Endothelial cell of umbilical vein (primary cell): ENCODE measurements around the gene SLC12A1. TPM values are rescaled to one million over a fixed set of nuclear protein-coding genes. Genes with fewer than 3 reads are reported as not detected.

Experiments
- BruUV-seq: library from RNA; stranded (reverse); fragments of 400-500 nt; replicated peaks from 2 replicates; lab custom pipeline; 2021; lab: Mats Ljungman, UMichigan
- CTCF ChIA-PET: fragments of 300-600, 350-600 bp; sonication (Branson Sonifier 250); formaldehyde crosslinking; loops from one replicate; lab custom pipeline; 2021; ENCODE audit warnings: antibody characterized with exemption, inconsistent platforms; lab: Charles Lee
- POLR2A ChIA-PET: fragments of 300-600, 350-600 bp; sonication (Branson Sonifier 250); formaldehyde crosslinking; loops from one replicate; lab custom pipeline; 2021; ENCODE audit warnings: antibody characterized with exemption, inconsistent platforms; lab: Charles Lee
- DNase-seq: peaks from one replicate; pipeline ENCODE4 v3.0.0-alpha.2; 2011; ENCODE audit warnings: low read depth, low spot score
- FAIRE-seq: peaks from 2 replicates; lab custom pipeline; 2011; peaks lifted over from hg19 to GRCh38; lab: Jason Lieb, UNC
- H2AFZ ChIP-seq: 2 replicates; pipeline ENCODE4 v1.6.0; 2012; ENCODE audit warnings: low read depth, low read length, control low read depth, inconsistent platforms
- H3K27ac ChIP-seq: 2 replicates; pipeline ENCODE4 v1.5.1; 2011; ENCODE audit warnings: low read depth, mild to moderate bottlenecking, control low read depth, low read length, moderate library complexity; ENCODE audit not compliant: insufficient read depth
- H3K27me3 ChIP-seq, 2 experiments: 2 replicates each; pipeline versions ENCODE4 v1.6.0 to v1.6.1; 2011; ENCODE audit warnings: low read length in 2 of 2, mixed read lengths in 1 of 2; ENCODE audit not compliant: control insufficient read depth in 2 of 2, insufficient read depth in 2 of 2
- H3K36me3 ChIP-seq, 2 experiments: 2 replicates in 1 of 2; 3 replicates in 1 of 2; pipeline ENCODE4 v1.5.1; 2011; ENCODE audit warnings: low read length in 2 of 2, mild to moderate bottlenecking in 1 of 2, moderate library complexity in 1 of 2; ENCODE audit not compliant: control insufficient read depth in 2 of 2, insufficient read depth in 2 of 2; ENCODE audit errors: extremely low read depth in 1 of 2
- H3K4me1 ChIP-seq: 3 replicates; pipeline ENCODE4 v1.5.1; 2011; ENCODE audit warnings: mild to moderate bottlenecking, low read length; ENCODE audit not compliant: control insufficient read depth, insufficient read depth; ENCODE audit errors: extremely low read depth
- H3K4me2 ChIP-seq: 2 replicates; pipeline ENCODE4 v1.6.1; 2011; ENCODE audit warnings: low read length, control low read depth, mixed read lengths; ENCODE audit not compliant: insufficient read depth
- H3K4me3 ChIP-seq, 3 experiments: fragments of 200-600 bp in 1 of 3; sonication (generic), shearing (Covaris generic) in 1 of 3; replicated peaks in 1 of 3; 2 replicates each; pipeline ENCODE4 v1.5.1; 2011 to 2016; ENCODE audit warnings: control low read depth in 3 of 3, low read length in 3 of 3, mild to moderate bottlenecking in 2 of 3, inconsistent platforms in 1 of 3, low read depth in 1 of 3, moderate library complexity in 1 of 3; ENCODE audit not compliant: insufficient read depth in 1 of 3
- H3K79me2 ChIP-seq: 2 replicates; pipeline ENCODE4 v1.6.0; 2012; ENCODE audit warnings: low read length, inconsistent platforms; ENCODE audit not compliant: control insufficient read depth, insufficient read depth
- H3K9ac ChIP-seq: replicated peaks from 2 replicates; pipeline ENCODE3; 2011; ENCODE audit warnings: low read length, control low read depth; ENCODE audit not compliant: insufficient read depth; ENCODE audit errors: extremely low read depth
- H3K9me1 ChIP-seq: replicated peaks from 3 replicates; pipeline ENCODE4 v1.6.0; 2011; ENCODE audit warnings: mild to moderate bottlenecking, low read length; ENCODE audit not compliant: control insufficient read depth, insufficient read depth; ENCODE audit errors: extremely low read depth
- H3K9me3 ChIP-seq: replicated peaks from 2 replicates; pipeline ENCODE4 v1.5.1; 2012; ENCODE audit warnings: low read length, inconsistent platforms; ENCODE audit not compliant: control insufficient read depth, insufficient read depth
- H4K20me1 ChIP-seq: replicated peaks from 2 replicates; pipeline ENCODE3; 2011; ENCODE audit warnings: mild to moderate bottlenecking, low read length; ENCODE audit not compliant: control insufficient read depth, insufficient read depth; ENCODE audit errors: extremely low read depth
- EZH2 ChIP-seq: IDR thresholded peaks from 2 replicates; pipeline ENCODE4 v1.6.1; 2012; ENCODE audit warnings: borderline replicate concordance, low read depth, mild to moderate bottlenecking, moderate library complexity, low read length, inconsistent platforms; ENCODE audit not compliant: severe bottlenecking
- FOS ChIP-seq: IDR thresholded peaks from 2 replicates; pipeline ENCODE4 v1.6.1; 2011; ENCODE audit warnings: mild to moderate bottlenecking, low read length, moderate library complexity, borderline replicate concordance; ENCODE audit not compliant: insufficient read depth
- GATA2 ChIP-seq: IDR thresholded peaks from 2 replicates; pipeline ENCODE4 v1.7.0; 2011; ENCODE audit warnings: low read depth, mild to moderate bottlenecking, moderate library complexity, mixed read lengths, low read length; ENCODE audit not compliant: insufficient read length, insufficient read depth
- JUN ChIP-seq: IDR thresholded peaks from 2 replicates; pipeline ENCODE4 v1.6.1; 2011; ENCODE audit warnings: borderline replicate concordance, low read depth; ENCODE audit not compliant: insufficient read length, insufficient read depth
- MYC ChIP-seq: IDR thresholded peaks from one replicate; pipeline ENCODE4 v1.6.1; 2011; ENCODE audit warnings: mild to moderate bottlenecking, low read depth, low read length
- POLR2A ChIP-seq: IDR thresholded peaks from 2 replicates; pipeline ENCODE4 v1.6.1; 2012; ENCODE audit warnings: low read depth, mild to moderate bottlenecking, control low read depth, low read length
- POLR2AphosphoS5 ChIP-seq: IDR thresholded peaks from 2 replicates; pipeline ENCODE4 v1.6.1; 2012; ENCODE audit warnings: low read depth, mild to moderate bottlenecking, control low read depth, low read length, moderate library complexity; ENCODE audit not compliant: insufficient read depth
- dilution Hi-C: fragments of 300-500 bp; cut with MboI; formaldehyde crosslinking; loops from one replicate; pipeline ENCODE4 v1.15.0; 2019; ENCODE audit warnings: low sequenced_read_pairs; ENCODE audit not compliant: extremely low pct_ligation_motif_present
- intact Hi-C: fragments of 100-400 bp; cut with micrococcal nuclease; formaldehyde crosslinking; loops from one replicate; pipeline ENCODE4 v1.10.0; 2022
- polyA plus RNA-seq, 4 experiments: library from polyadenylated mRNA; depleted of rRNA in 3 of 4; stranded (reverse) in 3 of 4; unstranded in 1 of 4; fragments of >200 nt; gene quantifications; 2 replicates each; pipeline versions ENCODE4 v1.2.1 to v1.2.3, GENCODE V29; 2011 to 2012; ENCODE audit warnings: missing spikeins in 1 of 4
- total RNA-seq: library from RNA; stranded (reverse); gene quantifications from 2 replicates; pipeline ENCODE4 v1.2.3, GENCODE V29; 2021
- TF ChIP-seq, protein P1 (sequence below), 2 donors: IDR thresholded peaks; 1 replicate in 1 of 2; 2 replicates in 1 of 2; pipeline ENCODE4 v1.5.1; 2011; ENCODE audit warnings: low read length in 2 of 2, mild to moderate bottlenecking in 2 of 2, moderate library complexity in 2 of 2, control low read depth in 1 of 2, inconsistent platforms in 1 of 2, low read depth in 1 of 2; ENCODE audit not compliant: insufficient read depth in 1 of 2; ENCODE audit errors: extremely low read depth in 1 of 2
- TF ChIP-seq, protein P2 (sequence below): IDR thresholded peaks from 2 replicates; pipeline ENCODE4 v1.6.1; 2011; ENCODE audit not compliant: insufficient read depth, insufficient read length

Gene SLC12A1
- total and polyA plus RNA-seq, 2 donors (not counting 3 experiments of a cell fraction or from before 2014, with no cell fraction given), result not detected

DNA sequence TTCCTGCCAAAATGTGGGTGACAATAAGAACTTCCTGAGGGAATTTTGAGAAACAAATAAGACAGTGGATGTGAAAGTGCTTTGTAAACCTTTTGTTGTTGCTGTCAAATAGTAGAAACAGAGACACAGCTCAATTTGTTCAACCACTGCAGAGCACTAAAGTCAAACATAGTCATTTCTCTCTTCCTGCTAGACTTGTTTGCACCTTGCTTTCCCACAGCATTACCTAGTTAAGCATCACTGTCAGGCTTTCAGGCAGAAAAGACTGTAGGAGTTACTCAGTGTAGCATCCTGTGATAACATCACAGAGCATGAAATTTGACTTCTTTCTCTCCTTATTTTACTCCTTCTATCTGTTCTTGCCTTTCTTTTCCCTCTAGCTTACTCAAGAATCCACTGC lies 27.1 kb downstream of the SLC12A1 start:
- no peak overlapping the region for H3K27ac ChIP-seq
- dilution Hi-C loops (no loop called here), intact Hi-C loops (no loop called here)
- no peak overlapping the region for H3K9ac ChIP-seq
- no peaks in the 10 kb centered on the region for H3K79me2 ChIP-seq
- no peaks in the 10 kb centered on the region for H3K9me1 ChIP-seq
- H3K4me1 ChIP-seq, result no peaks in the 10 kb centered on the region
- CTCF ChIA-PET, result interaction anchor here (1.3 kb wide), 1 partner anchor 10 kb away, joined by 3 read pairs; no protein-coding TSS in a partner anchor
- H2AFZ ChIP-seq, result no peak overlapping the region
- H3K4me3 ChIP-seq, result no peak overlapping the region
- H3K9me3 ChIP-seq, result no peaks in the 10 kb centered on the region
- H3K4me2 ChIP-seq, result no peak overlapping the region
- no peak for FAIRE-seq
- no peak for DNase-seq
- BruUV-seq, result no TSS peak
- peaks cover 2 to 4% of the 10 kb centered on the region in 2 experiments for H3K27me3 ChIP-seq
- POLR2A ChIA-PET, result interaction anchor here (0.6 kb wide), 1 partner anchor 15 kb away, joined by 3 read pairs; no protein-coding TSS in a partner anchor
- TF ChIP-seq POLR2AphosphoS5 (no peak), GATA2 (no peak), EZH2 (no peak), MYC (no peak), POLR2A (no peak), JUN (no peak), FOS (no peak)
- TF ChIP-seq, protein P1, sequence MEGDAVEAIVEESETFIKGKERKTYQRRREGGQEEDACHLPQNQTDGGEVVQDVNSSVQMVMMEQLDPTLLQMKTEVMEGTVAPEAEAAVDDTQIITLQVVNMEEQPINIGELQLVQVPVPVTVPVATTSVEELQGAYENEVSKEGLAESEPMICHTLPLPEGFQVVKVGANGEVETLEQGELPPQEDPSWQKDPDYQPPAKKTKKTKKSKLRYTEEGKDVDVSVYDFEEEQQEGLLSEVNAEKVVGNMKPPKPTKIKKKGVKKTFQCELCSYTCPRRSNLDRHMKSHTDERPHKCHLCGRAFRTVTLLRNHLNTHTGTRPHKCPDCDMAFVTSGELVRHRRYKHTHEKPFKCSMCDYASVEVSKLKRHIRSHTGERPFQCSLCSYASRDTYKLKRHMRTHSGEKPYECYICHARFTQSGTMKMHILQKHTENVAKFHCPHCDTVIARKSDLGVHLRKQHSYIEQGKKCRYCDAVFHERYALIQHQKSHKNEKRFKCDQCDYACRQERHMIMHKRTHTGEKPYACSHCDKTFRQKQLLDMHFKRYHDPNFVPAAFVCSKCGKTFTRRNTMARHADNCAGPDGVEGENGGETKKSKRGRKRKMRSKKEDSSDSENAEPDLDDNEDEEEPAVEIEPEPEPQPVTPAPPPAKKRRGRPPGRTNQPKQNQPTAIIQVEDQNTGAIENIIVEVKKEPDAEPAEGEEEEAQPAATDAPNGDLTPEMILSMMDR (IDR thresholded peaks at IDR 0.05; ENCODE audit: extremely low read depth in 1 of 2, insufficient read depth in 1 of 2, low read depth in 1 of 2, low read length in 2 of 2), result no peak
- TF ChIP-seq, protein P2, sequence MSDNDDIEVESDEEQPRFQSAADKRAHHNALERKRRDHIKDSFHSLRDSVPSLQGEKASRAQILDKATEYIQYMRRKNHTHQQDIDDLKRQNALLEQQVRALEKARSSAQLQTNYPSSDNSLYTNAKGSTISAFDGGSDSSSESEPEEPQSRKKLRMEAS, result no peak
- no peaks in the 10 kb centered on the region for H4K20me1 ChIP-seq
- no peaks in the 10 kb centered on the region for H3K36me3 ChIP-seq
